T-cell (primary cell): ENCODE data around the gene PEX13. TPM values are rescaled to one million over a fixed set of nuclear protein-coding genes. Genes with fewer than 3 reads are reported as not detected.
"Not testable (repeated sequence)": the region's sequence is repeated elsewhere in the genome, so short reads cannot be mapped to it uniquely, and the experiment has no call there.

Source experiments
- ATAC-seq, 4 experiments: fragments of 200-7000 bp in 3 of 4; fragments of 150-1000 bp in 1 of 4; cut with Tn5 transposase; replicated peaks in 1 of 4; 1 replicate in 3 of 4; 2 replicates in 1 of 4; pipeline ENCODE4 v1.10.0; 2021; ENCODE audit warnings: moderate library complexity in 3 of 4, mild to moderate bottlenecking in 2 of 4, moderate number of reproducible peaks in 1 of 4
- CTCF ChIA-PET, 2 donors: fragments of 300-600 bp; sonication (Branson Sonifier 250); formaldehyde crosslinking; loops; one replicate each; lab custom pipeline; 2022; ENCODE audit warnings: antibody characterized with exemption in 2 of 2; lab: Charles Lee
- POLR2A ChIA-PET, 2 donors: fragments of 300-600 bp; sonication (Branson Sonifier 250); formaldehyde crosslinking; loops; one replicate each; lab custom pipeline; 2022; ENCODE audit warnings: antibody characterized with exemption in 2 of 2; lab: Charles Lee
- DNase-seq, 35 experiments: peaks; one replicate each; pipeline versions ENCODE4 v3.0.0 to v3.0.0-alpha.2; 2013 to 2023
- H3K27ac ChIP-seq: one replicate; pipeline ENCODE4 v1.5.1; 2013; ENCODE audit warnings: low read length
- H3K27me3 ChIP-seq, 2 experiments: replicated peaks in 1 of 2; 1 replicate in 1 of 2; 2 replicates in 1 of 2; pipeline versions ENCODE4 v1.6.1 to v1.7.0; 2013; ENCODE audit warnings: low read length in 1 of 2, mixed read lengths in 1 of 2; ENCODE audit not compliant: control insufficient read depth in 2 of 2, insufficient read depth in 2 of 2; ENCODE audit errors: extremely low read depth in 1 of 2
- H3K36me3 ChIP-seq, 2 donors: 1 replicate in 1 of 2; 2 replicates in 1 of 2; pipeline versions ENCODE4 v1.6.1 to v1.7.0; 2013; ENCODE audit warnings: low read length in 1 of 2; ENCODE audit not compliant: control insufficient read depth in 2 of 2, insufficient read depth in 1 of 2; ENCODE audit errors: extremely low read depth in 1 of 2
- H3K4me1 ChIP-seq, 2 experiments: 1 replicate in 1 of 2; 2 replicates in 1 of 2; pipeline versions ENCODE4 v1.6.1 to v1.7.0; 2013; ENCODE audit warnings: low read length in 2 of 2, mixed read lengths in 1 of 2; ENCODE audit not compliant: insufficient read depth in 2 of 2, control insufficient read depth in 1 of 2; ENCODE audit errors: extremely low read depth in 1 of 2
- H3K4me3 ChIP-seq, 2 donors: 1 replicate in 1 of 2; 2 replicates in 1 of 2; pipeline versions ENCODE4 v1.5.1 to v1.7.0; 2013; ENCODE audit warnings: mild to moderate bottlenecking in 2 of 2, low read length in 1 of 2, moderate library complexity in 1 of 2; ENCODE audit not compliant: control insufficient read depth in 1 of 2; ENCODE audit errors: extremely low read depth in 1 of 2
- H3K9me3 ChIP-seq: 2 replicates; pipeline ENCODE4 v1.7.0; 2013
- H3K27ac Mint-ChIP-seq, 2 donors: one replicate each; pipeline ENCODE4 v1.8.0; 2020 to 2021; ENCODE audit warnings: mild to moderate bottlenecking in 2 of 2, mixed read lengths in 2 of 2
- H3K27me3 Mint-ChIP-seq, 2 donors: one replicate each; pipeline ENCODE4 v1.8.0; 2021 to 2022; ENCODE audit warnings: mixed read lengths in 2 of 2
- H3K36me3 Mint-ChIP-seq: one replicate; pipeline ENCODE4 v1.8.0; 2021; ENCODE audit warnings: mixed read lengths
- H3K4me1 Mint-ChIP-seq, 3 donors: one replicate each; pipeline ENCODE4 v1.8.0; 2020 to 2022; ENCODE audit warnings: mixed read lengths in 3 of 3, mild to moderate bottlenecking in 1 of 3
- H3K4me3 Mint-ChIP-seq, 3 donors: one replicate each; pipeline ENCODE4 v1.8.0; 2020 to 2022; ENCODE audit warnings: mild to moderate bottlenecking in 3 of 3, mixed read lengths in 3 of 3, moderate library complexity in 3 of 3
- H3K9me3 Mint-ChIP-seq, 3 donors: one replicate each; pipeline ENCODE4 v1.8.0; 2020 to 2022; ENCODE audit warnings: mixed read lengths in 3 of 3
- WGBS: methylation state at CpG from one replicate; pipeline ENCODE4 v1.1.5; 2013; ENCODE audit warnings: missing lambda C conversion rate; ENCODE audit not compliant: insufficient coverage; 5-methylcytosine and 5-hydroxymethylcytosine counted together
- total RNA-seq, 35 experiments: library from RNA in 6 of 35; stranded (reverse) in 6 of 35; fragments of 120-200 nt in 1 of 35; gene quantifications; one replicate each; pipeline versions ENCODE4 v1.2.1 to v1.2.4 and lab custom pipeline; 2013 to 2026

PEX13 gene
- total RNA-seq, 5 donors from 2014 or later (not counting 1 experiment from before 2014, with no cell fraction given) = 12.6 to 22.8 (median 20.4) TPM

DNA sequence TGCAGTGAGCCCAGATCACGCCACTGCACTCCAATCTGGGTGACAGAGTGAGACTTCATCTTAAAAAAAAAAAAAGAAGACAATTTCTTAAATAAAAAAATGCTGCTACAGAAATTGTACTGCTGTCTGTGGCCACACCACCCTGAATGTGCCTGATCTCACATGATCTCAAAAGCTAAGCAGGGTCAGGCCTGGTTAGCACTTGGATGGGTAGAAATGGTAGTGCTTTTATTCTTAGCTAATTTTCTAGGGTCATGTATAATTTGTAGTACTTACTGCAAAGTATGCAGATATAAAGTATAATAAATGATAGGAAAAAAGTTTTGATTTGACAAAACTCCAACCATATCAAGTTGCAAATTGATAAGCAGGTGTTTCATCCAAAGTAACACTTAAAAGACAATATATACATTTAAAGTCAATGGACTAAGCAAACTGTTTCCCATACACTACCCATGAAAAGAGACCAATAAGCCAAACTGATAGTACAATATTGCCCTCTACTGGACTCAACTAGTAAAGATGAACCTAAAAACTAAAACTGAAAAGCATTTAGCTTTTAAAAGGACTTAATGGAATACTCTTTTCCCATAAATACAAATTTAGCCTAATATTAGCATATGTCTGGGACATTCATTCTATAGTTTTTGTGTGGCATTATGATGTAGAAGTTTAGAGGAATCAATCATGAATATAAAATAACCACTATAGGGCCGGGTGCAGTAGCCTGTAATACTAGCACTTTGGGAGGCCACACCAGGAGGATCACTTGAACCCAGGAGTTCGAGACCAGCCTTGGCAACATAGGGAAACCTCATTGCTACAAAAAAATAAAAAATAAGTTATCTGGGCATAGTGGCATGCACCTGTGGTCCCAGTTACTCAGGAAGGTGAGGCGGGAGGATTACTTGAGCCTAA is 18.6 kb upstream of the PEX13 start:
- H3K4me3 Mint-ChIP-seq = no peak overlapping the region
- H3K27ac Mint-ChIP-seq = no peak overlapping the region
- Histone ChIP-seq H3K27me3 (no peaks in the 10 kb centered on the region), H3K4me1 (no peaks in the 10 kb centered on the region), H3K4me3 (no peak overlapping the region), H3K36me3 (peaks cover 0 to 6% of the 10 kb centered on the region in 2 donors), H3K27ac (no peak overlapping the region), H3K9me3 (no peaks in the 10 kb centered on the region)
- no peaks in the 10 kb centered on the region for H3K27me3 Mint-ChIP-seq
- POLR2A ChIA-PET = interaction anchor here (0.6 to 0.7 kb wide), 2 partner anchors 25 to 323 kb away, joined by 4 to 5 read pairs; no protein-coding TSS in a partner anchor
- DNase-seq = peak in 18 of 35 experiments; percentile 2 to 78 (median 19)
- H3K9me3 Mint-ChIP-seq = no peaks in the 10 kb centered on the region
- peak; percentile 54 to 69 (median 56) for ATAC-seq
- no CpG with 5 or more reads among the region's 4 CpGs for WGBS
- CTCF ChIA-PET = interaction anchor here (0.5 to 4.7 kb wide), 38 partner anchors 12 to 837 kb away, joined by 3 to 41 read pairs (median 4); partner anchors contain the start of genes PEX13 (in 1 of the 2), PUS10 (in 1 of the 2) and REL (in 1 of the 2)
- H3K4me1 Mint-ChIP-seq = peaks cover 0 to 2% (median 0%) of the 10 kb centered on the region in 3 donors
- H3K36me3 Mint-ChIP-seq = no peaks in the 10 kb centered on the region

DNA sequence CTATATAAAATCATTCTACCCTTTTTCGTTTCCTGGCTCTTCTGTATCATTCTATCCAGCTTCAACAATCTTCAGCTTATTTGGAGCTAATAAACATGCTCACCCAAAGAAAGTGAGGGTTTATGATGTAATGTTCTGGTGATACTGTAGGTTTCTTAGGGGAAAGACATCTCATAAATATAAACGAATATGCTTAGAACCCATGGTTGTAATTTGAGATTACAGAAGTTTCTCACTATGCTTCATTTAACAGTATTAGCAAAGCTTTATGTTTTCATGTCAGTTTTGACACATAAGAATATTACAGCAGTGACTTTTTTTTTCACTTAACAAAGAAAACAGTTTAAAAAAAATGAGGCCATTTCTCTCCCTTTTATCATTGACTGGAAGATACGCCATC is 11.8 kb upstream of the PEX13 start:
- H3K4me3 ChIP-seq = no peak overlapping the region
- Mint-ChIP-seq H3K27me3 (no peaks in the 10 kb centered on the region), H3K36me3 (peaks cover 10% of the 10 kb centered on the region), H3K27ac (no peak overlapping the region), H3K9me3 (no peaks in the 10 kb centered on the region), H3K4me1 (no peaks in the 10 kb centered on the region), H3K4me3 (no peak overlapping the region)
- POLR2A ChIA-PET = no interaction called here
- no CpG with 5 or more reads among the region's 3 CpGs for WGBS
- peaks cover 0 to 2% of the 10 kb centered on the region in 2 donors for H3K36me3 ChIP-seq
- H3K4me1 ChIP-seq = no peaks in the 10 kb centered on the region
- H3K9me3 ChIP-seq = no peaks in the 10 kb centered on the region
- DNase-seq (no peak), ATAC-seq (no peak)
- CTCF ChIA-PET = interaction anchor here (0.7 to 1.8 kb wide), 2 partner anchors 103 to 202 kb away, joined by 3 to 5 read pairs; no protein-coding TSS in a partner anchor
- no peak overlapping the region for H3K27ac ChIP-seq
- H3K27me3 ChIP-seq = no peaks in the 10 kb centered on the region

DNA sequence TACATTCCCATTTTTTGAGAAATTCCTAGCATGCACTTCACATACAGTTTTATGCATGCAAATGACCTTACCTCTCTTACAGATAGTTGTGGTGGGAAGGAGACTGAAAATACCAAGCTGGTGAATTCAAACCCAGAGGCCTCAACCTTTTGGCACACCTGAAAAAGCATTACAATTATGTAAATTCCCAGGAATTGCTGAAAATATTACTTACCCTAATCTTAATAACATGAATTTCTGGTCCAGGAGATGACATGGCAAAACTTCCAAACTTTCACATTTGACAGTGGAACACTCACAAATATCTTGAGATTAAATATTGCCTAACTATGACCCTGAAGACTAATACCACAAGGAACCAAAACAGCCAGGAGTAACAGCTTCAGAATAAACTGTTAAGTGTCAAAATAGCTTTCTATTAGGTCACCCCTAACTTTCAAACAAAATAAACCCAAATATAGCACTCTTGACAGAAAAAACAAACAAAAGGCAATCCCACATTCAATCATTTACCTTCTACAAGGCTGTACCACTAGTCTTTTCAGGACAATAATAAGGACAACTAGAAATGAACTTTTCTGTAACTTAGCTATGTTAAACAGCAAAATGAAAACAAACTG is 10.9 kb upstream of the PEX13 start:
- Histone ChIP-seq H3K9me3 (no peaks in the 10 kb centered on the region), H3K27ac (no peak overlapping the region), H3K27me3 (no peaks in the 10 kb centered on the region), H3K4me1 (no peaks in the 10 kb centered on the region), H3K36me3 (peaks cover 0 to 2% of the 10 kb centered on the region in 2 donors), H3K4me3 (no peak overlapping the region)
- Mint-ChIP-seq H3K36me3 (peaks cover 10% of the 10 kb centered on the region), H3K4me1 (no peaks in the 10 kb centered on the region), H3K4me3 (no peak overlapping the region), H3K27ac (no peak overlapping the region), H3K27me3 (no peaks in the 10 kb centered on the region), H3K9me3 (no peaks in the 10 kb centered on the region)
- DNase-seq (no peak), ATAC-seq (no peak)
- POLR2A ChIA-PET = no interaction called here
- CTCF ChIA-PET = interaction anchor here (0.5 to 0.8 kb wide), 3 partner anchors 20 to 228 kb away, joined by 3 to 5 read pairs (median 4); no protein-coding TSS in a partner anchor

DNA sequence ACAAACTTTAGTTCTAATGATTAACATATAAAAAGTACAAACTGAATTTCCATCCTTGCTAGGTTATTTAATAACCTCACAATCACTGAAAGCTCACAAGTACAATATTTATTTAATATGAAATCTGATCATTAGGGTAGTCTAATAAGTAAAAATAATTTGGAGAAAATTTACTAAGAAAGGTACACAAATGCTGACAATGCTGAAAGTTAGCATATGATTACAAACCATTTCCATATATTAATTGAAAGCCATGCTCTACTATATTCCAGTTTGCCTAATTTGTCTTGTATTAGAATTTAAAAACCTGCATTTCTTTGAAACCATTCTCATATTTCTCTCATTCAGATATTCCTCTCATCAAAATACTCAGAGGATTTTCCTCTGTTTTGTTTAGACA is 8.2 kb upstream of the PEX13 start:
- no peaks in the 10 kb centered on the region for H3K27me3 Mint-ChIP-seq
- ChIA-PET CTCF (interaction anchor here in 1 of 2 donors (0.9 kb wide), 1 partner anchor 210 kb away, joined by 3 read pairs; no protein-coding TSS in a partner anchor), POLR2A (interaction anchor here in 1 of 2 donors (0.5 kb wide), 1 partner anchor 52 kb away, joined by 9 read pairs; no protein-coding TSS in a partner anchor)

DNA sequence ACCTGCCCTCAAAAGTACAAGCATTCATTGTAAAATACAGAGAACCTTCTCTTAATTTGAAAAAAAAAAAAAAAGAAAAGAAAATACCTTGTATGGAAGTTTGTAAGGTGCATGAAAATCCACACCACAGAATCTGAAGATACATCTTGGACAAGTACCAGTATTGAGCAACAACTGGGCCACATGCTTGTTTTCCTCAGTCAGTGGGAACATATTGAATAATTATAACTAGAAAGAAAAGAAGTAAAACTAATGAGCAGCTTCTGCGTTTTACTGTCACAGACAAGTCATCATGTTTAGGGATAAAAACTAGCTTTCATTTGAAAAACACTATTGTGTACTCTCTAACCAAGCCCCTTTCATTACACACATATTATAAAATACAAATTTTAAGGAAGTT is 5.8 kb upstream of the PEX13 start:
- H3K4me1 Mint-ChIP-seq = peaks cover 6 to 19% (median 11%) of the 10 kb centered on the region in 3 donors
- CTCF ChIA-PET = interaction anchor here in 1 of 2 donors (1.1 kb wide), 1 partner anchor 8 kb away, joined by 3 read pairs; no protein-coding TSS in a partner anchor
- no peaks in the 10 kb centered on the region for H3K9me3 Mint-ChIP-seq
- DNase-seq = no peak
- H3K27me3 Mint-ChIP-seq = no peaks in the 10 kb centered on the region
- peaks cover 3% of the 10 kb centered on the region for H3K36me3 Mint-ChIP-seq
- Histone ChIP-seq H3K4me3 (no peak overlapping the region), H3K4me1 (peaks cover 2 to 4% of the 10 kb centered on the region in 2 experiments), H3K9me3 (no peaks in the 10 kb centered on the region), H3K36me3 (peaks cover 0 to 2% of the 10 kb centered on the region in 2 donors), H3K27ac (no peak overlapping the region), H3K27me3 (no peaks in the 10 kb centered on the region)
- no peak overlapping the region for H3K4me3 Mint-ChIP-seq
- POLR2A ChIA-PET = interaction anchor here in 1 of 2 donors (0.6 kb wide), 1 partner anchor 36 kb away, joined by 3 read pairs; no protein-coding TSS in a partner anchor
- ATAC-seq = no peak
- WGBS = no CpG with 5 or more reads among the region's 1 CpG
- no peak overlapping the region for H3K27ac Mint-ChIP-seq

More for the DNA sequence above, 8.2 kb upstream of the PEX13 start:
- H3K27me3 ChIP-seq = no peaks in the 10 kb centered on the region
- H3K4me1 Mint-ChIP-seq = peaks cover 0 to under 1% (median 0%) of the 10 kb centered on the region in 3 donors
- DNase-seq = no peak
- ATAC-seq = no peak
- H3K4me3 Mint-ChIP-seq = no peak overlapping the region
- H3K36me3 Mint-ChIP-seq = peaks cover 10% of the 10 kb centered on the region
- H3K9me3 ChIP-seq = no peaks in the 10 kb centered on the region
- no peaks in the 10 kb centered on the region for H3K9me3 Mint-ChIP-seq
- H3K27ac Mint-ChIP-seq = no peak overlapping the region
- H3K4me3 ChIP-seq = no peak overlapping the region
- peaks cover 0 to 2% of the 10 kb centered on the region in 2 donors for H3K36me3 ChIP-seq
- no peaks in the 10 kb centered on the region for H3K4me1 ChIP-seq
- H3K27ac ChIP-seq = no peak overlapping the region

DNA sequence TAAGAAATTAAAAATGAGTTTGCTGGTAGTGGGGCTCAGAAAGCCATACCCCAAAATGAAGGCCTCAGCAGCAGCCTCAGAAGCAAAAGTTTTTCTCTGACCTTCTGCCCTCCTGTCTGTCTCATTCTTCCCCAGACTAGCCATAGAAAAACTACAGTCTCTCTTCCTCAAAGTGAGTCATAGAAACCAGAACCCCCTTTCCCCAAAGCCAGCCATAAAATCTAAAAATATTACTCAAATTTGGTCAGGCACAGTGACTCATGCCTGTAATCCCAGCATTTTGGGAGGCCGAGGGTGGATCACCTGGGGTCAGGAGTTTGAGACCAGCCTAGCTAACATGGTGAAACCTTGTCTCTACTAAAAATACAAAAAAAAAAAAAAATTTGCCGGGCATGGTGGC is 5.2 kb upstream of the PEX13 start:
- ATAC-seq, POLR2A ChIA-PET: not testable (repeated sequence)

More for the DNA sequence above, 5.2 kb upstream of the PEX13 start:
- H3K27me3 ChIP-seq, H3K9me3 Mint-ChIP-seq, H3K27me3 Mint-ChIP-seq, DNase-seq, H3K36me3 Mint-ChIP-seq, H3K36me3 ChIP-seq, H3K4me1 ChIP-seq, H3K27ac ChIP-seq, H3K4me3 Mint-ChIP-seq, H3K27ac Mint-ChIP-seq, H3K4me3 ChIP-seq, CTCF ChIA-PET, H3K9me3 ChIP-seq: not testable (repeated sequence)
- peaks cover 7 to 22% (median 11%) of the 10 kb centered on the region in 3 donors for H3K4me1 Mint-ChIP-seq
- WGBS = no CpG with 5 or more reads among the region's 2 CpGs
